IPS-18c (cell line): Measurements from ENCODE around the gene GPR132.
A peak's percentile ranks its signal among the peaks of the same experiment; 100 is the strongest.
"Not testable (repeated sequence)": the region's sequence is repeated elsewhere in the genome, so short reads cannot be mapped to it uniquely, and the experiment has no call there.

Source experiments
- H3K4me3 ChIP-seq: 2 replicates; pipeline ENCODE4 v1.7.0; 2013; ENCODE audit warnings: low read depth, mild to moderate bottlenecking, low read length, moderate library complexity; ENCODE audit not compliant: insufficient read depth
- H3K9me3 ChIP-seq: one replicate; pipeline ENCODE4 v1.6.1; 2013; ENCODE audit warnings: mild to moderate bottlenecking, low read length, moderate library complexity; ENCODE audit not compliant: control insufficient read depth, insufficient read depth

GPR132 gene

DNA sequence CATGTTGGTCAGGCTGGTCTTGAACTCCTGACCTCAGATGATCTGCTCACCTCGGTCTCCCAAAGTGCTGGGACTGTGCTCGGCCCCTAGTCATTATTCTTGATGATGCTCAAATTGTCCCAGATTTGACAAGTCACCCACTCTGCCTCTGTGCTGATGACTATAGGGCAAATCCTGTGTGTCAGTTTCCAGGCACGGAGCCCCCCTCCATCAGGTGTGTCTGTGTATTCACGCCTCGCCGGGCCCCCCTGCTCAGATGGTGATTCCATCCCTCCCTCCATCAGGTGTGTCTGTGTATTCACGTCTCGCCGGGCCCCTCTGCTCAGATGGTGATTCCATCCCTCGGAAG is 4.3 kb upstream of the GPR132 start:
- H3K4me3 ChIP-seq, result no peak overlapping the region
- no peaks in the 10 kb centered on the region for H3K9me3 ChIP-seq

- Histone ChIP-seq H3K9me3 (no peaks in the 10 kb centered on the region), H3K4me3 (no peak overlapping the region)
Observed at GRCh38 chr14:105068818-105069217, 3.6 kb upstream of the GPR132 start.

DNA sequence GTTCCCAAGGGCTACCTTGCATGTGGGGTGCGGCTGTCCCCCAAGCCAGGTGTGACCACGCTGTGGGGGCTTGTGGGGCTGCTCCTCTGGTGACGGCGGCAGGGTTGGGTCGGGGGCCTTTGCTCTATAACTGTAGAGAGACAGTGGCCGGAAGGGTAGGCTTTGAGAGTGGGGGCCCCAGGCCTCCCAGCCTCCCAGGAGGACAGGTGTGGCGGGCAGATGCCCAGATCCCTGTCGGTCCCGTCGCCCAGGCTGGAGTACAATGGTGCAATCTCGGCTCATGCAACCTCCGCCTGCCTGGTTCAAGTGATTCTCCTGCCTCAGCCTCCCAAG is 2.7 kb upstream of the GPR132 start:
- H3K9me3 ChIP-seq, result no peaks in the 10 kb centered on the region
- H3K4me3 ChIP-seq, result no peak overlapping the region

DNA sequence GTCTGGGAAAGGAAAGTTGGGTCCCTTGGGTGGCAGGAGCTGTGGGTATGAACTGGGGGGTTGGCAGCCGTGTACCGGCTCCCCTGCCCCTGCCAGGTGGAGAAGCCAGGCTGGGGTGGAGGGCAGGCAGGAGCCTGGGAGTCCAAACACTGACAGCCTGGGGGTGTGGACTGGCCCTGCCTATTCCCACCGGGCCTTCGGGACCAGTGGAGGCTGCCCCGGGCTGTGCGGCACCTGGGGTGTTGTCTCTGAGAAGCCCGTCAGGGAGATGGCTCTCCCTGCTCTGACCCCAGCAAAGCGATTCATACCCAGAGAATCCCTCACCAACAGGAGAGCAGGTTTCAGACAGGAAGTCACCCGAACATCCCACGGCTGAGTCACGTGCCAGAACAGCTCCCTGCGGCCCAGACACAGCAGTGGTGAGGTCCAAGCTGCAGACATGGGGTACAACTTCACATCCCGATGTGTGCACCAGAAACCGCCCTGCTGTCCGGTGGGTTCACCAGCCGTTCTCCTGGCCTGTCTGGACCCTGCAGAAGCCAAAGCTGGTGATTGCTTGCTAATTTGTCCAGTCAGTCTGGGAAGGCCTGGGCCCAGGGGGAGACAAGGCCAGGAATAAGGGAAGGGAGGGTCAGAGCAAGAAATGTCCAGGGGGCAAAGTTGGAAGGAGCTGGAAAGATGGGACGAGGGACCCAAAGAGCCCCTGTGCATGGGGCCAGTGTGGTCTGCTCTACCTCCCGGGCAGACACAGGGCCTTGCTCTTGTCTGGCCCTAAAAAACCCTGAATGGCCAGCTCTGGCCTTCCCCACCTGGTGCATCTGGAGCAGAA is 2.1 kb upstream of the GPR132 start:
- H3K4me3 ChIP-seq, result no peak overlapping the region
- H3K9me3 ChIP-seq, result no peaks in the 10 kb centered on the region

DNA sequence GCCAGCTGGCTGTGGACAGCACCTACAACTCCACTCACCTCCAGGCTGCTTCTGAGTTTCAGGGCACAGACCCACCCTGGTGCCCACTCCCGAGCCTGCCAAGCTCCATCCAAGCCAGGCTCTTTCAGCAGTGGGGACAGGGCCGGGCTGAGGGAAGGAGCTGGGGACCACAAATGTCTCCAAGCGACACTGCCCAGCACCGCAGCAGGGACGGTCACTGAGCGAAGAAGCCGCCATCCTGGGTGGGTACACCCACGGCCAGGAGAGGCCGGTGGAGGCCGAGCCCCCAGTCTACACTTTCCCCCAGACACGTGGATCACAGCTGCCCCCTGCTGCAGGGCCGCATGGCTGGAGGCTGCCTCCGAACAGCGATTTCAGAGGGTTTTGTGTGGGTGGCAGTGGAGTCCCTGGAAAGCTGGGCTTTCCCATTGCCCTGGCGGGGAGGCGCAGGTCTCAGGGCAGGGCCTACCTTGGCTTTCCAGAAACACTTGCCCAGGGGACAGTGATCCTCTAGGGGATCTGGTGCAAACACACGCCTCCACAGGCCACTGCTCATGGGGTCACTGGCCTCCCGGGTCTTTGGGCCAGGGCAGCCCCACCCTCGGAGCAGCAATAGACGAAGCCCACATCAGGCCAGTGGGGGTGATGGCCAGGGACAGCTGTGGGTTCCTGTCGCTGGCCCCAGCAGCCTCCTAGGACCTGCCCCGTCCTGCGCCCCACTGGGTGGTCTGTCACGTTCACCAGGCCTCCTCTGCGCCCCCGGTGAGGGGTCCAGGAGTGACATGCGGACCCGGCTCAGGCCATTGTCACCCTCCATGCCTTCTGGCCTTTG is 1.2 kb upstream of the GPR132 start:
- Histone ChIP-seq H3K9me3 (no peaks in the 10 kb centered on the region), H3K4me3 (no peak overlapping the region)

- no peaks in the 10 kb centered on the region for H3K9me3 ChIP-seq
- no peak overlapping the region for H3K4me3 ChIP-seq
Observed at GRCh38 chr14:105064721-105065143, 498 bp downstream of the GPR132 start.

GRCh38 chr14:105064001-105064400 is 1.2 kb downstream of the GPR132 start:
- H3K4me3 ChIP-seq, result no peak overlapping the region

GRCh38 chr14:105063506-105063905 is 1.7 kb downstream of the GPR132 start:
- not testable (repeated sequence) for H3K9me3 ChIP-seq, H3K4me3 ChIP-seq

More at GRCh38 chr14:105064001-105064400, 1.2 kb downstream of the GPR132 start:
- H3K9me3 ChIP-seq, result no peaks in the 10 kb centered on the region

DNA sequence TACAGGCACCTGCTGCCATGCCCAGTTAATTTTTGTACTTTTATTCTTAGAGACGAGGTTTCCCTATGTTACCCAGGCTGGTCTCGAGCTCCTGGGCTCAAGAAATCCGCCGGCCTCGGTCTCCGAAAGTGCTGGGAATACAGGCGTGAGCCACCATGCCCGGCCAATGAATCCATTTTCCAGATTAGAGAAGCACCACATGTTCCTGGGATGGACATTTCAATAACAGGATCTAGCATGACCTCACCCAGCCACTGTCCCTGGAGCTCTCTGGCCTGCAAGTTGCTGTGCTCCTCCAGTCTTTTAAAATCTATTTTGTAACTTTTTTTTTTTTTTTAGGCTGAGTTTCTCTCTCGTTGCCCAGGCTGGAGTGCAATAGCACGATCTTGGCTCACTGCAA is 2.2 kb downstream of the GPR132 start:
- no peak overlapping the region for H3K4me3 ChIP-seq
- H3K9me3 ChIP-seq, result no peaks in the 10 kb centered on the region

GRCh38 chr14:105062048-105062433 is 3.2 kb downstream of the GPR132 start:
- H3K9me3 ChIP-seq, result no peaks in the 10 kb centered on the region
- H3K4me3 ChIP-seq, result no peak overlapping the region

DNA sequence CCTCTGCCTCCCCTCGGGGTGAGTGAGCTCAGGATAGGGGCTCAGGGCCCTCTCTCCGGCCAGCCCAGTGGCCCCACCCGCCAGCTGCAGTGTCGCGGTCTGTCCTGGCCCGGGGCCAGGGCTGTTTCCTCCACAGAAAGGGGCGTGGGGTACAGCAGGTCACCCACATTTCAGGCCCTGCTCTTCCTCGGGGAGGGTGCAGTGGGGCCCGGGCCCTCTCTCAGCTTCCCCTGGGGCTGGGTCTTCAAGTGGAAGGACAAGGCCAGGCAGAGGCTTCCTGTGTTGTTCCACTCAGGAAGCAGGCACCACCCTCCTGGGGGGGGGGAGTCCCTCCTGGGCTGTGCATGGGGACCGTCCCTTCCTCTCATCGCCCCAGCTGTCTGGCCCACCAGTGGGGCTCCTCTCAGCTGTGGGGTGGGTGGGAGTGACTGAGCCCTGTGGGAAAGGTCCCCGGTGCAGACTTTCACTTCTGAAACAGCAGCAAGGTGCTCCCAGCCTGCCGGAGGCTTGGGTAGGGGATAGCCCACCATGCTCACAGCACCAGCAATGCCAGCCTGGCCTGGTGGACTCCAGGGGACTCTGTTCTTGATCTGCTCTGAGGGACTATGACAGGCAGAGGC is 3.7 kb downstream of the GPR132 start:
- Histone ChIP-seq H3K9me3 (no peaks in the 10 kb centered on the region), H3K4me3 (no peak overlapping the region)

DNA sequence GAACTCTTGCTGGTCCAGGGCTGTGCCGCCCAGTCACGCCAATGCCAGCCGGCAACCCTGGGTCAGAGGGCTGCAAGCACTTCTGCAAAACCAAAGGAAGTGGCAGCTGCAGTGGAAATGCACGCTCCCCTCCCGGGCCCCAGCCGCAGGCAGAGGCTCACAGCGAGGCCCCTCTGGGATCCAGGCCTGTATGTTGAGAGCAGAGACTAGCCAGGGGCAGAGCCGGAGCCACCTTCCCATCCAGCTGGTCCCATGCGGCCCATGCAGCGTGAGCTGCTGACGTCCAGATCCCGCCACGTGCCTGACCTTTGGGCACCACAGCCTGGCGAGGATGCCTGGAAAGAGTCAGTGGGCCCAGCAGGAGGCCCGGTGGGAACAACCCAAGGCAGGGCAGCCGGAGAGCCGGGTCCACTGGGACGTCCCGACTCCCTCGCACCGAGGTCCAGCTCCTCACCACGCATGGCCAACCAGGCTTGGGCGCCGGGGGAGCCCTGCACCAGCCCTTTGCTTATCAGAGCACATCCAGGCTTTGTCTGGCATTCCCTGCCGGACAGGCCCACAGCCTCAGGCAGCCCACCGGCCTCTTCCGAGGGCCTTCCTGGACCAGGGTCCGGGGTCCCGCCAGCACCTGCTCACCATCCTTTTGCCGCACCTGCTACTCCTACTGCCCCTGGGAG is 4.3 kb downstream of the GPR132 start:
- no peaks in the 10 kb centered on the region for H3K9me3 ChIP-seq
- no peak overlapping the region for H3K4me3 ChIP-seq

DNA sequence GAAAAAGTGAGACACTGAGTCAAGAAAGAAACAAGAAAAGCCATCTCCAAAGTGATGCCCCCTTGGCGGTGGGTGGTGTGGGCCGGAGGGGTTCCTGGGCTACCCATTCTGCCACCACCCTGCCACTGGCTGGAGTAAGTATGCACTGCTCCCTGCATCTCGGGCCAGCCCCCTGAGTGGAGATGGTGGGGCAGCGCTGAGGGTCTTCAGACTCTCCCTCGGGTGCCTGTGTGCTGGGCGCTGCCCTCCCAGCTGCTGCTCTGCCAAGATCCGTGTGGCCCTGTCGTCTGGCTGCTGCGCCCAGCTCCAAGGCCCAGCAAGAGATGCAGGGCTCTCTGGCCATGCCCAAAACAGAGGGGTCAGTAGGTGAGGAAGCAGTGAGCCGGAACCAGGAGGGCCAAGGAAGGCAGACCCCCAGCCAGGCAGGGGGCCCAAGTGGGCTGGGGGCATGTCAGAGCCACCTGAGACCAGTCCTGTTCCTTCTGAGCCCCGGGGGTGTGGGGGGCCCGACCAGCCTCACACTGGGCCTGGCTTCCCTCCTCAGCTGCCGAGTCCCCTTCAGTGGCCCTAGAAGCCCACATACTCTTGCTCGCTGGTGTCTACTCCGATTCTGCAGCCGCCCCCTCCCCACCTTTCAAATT is 5.2 kb downstream of the GPR132 start:
- Histone ChIP-seq H3K9me3 (no peaks in the 10 kb centered on the region), H3K4me3 (no peak overlapping the region)

GRCh38 chr14:105059035-105059924 is 6.0 kb downstream of the GPR132 start:
- H3K9me3 ChIP-seq, result no peaks in the 10 kb centered on the region
- no peak overlapping the region for H3K4me3 ChIP-seq

GRCh38 chr14:105058521-105059034 is 6.7 kb downstream of the GPR132 start:
- H3K4me3 ChIP-seq, result no peak overlapping the region; the same call in 1 of the 2 replicates
- H3K9me3 ChIP-seq, result no peaks in the 10 kb centered on the region

GRCh38 chr14:105056303-105056831 is 8.9 kb downstream of the GPR132 start:
- no peaks in the 10 kb centered on the region for H3K9me3 ChIP-seq
- H3K4me3 ChIP-seq, result peak overlapping the region; percentile 24; the same call in 1 of the 2 replicates
